ENCODE results near the gene SPTY2D1.
"Not testable (repeated sequence)": the region's sequence is repeated elsewhere in the genome, so short reads cannot be mapped to it uniquely, and the experiment has no call there.

- TF ChIP-seq CTCF (IDR thresholded peaks at IDR 0.05); EP300 (IDR thresholded peaks at IDR 0.05; ENCODE audit: low read depth); POLR2A (IDR thresholded peaks at IDR 0.05); POLR2AphosphoS5 (IDR thresholded peaks at IDR 0.05): not testable (repeated sequence)
These were observed 8.9 kb upstream of the SPTY2D1 start for GRCh38 chr11:18643034-18643433.
